ENCODE data around the gene GPS1.

Gene GPS1

DNA sequence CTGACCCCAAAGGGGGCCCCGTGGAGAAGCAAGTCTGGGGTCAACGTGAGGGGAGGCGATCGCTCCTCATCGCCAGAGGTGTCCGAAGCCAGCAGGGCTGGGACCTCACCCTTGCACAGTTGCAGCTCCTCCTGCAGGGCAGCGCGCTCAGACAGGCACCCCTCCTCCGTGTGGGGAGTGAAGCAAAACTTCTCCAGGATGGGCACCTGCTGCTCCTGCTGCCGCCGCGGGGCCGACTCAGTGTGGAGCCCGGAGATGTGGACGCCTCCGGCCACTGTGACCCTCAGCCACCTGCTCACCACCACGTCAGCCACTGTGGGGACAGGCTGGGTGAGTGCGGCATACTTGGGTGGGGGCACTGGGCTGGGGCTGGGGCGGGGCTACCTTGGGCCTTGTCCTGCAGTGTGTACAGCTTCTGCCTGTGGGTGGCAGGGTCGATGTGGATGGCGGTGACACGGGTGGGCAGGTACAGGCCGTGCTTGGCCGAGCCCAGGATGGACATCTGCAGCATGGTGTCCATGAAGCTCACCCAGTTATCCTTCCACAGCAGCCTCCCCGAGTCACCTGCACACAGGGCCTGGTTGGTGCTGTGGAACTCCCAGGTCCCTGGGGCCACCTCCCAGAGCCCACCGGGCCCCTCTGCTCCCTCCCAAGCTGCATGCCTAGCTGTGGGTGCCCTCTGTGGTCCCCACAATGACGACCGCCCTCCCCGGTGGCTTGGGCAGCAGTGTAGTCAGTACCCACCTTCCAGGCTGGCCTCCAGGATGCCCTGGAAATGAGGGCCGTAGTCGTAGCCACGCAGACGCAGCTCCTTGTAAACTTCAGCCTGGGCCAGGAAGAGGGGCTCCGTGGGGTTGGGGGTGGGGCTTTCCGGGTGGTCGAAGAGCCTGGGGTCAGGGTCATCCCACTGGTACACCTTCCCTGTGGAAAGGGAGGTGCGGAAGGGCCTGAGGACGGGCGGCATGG lies 35.5 kb downstream of the GPS1 start:
- Histone ChIP-seq H4K20me1 (ENCODE audit: low read depth, low read length) (no peaks in the 10 kb centered on the region), H3K36me3 (ENCODE audit: low read length) (no peaks in the 10 kb centered on the region), H3K4me2 (ENCODE audit: low read depth, low read length, poor library complexity, severe bottlenecking) (no peak overlapping the region), H3K27me3 (ENCODE audit: low read length) (no peaks in the 10 kb centered on the region), H3K9ac (ENCODE audit: low read length) (no peak overlapping the region), H3K9me3 (ENCODE audit: insufficient read depth, low read length) (no peaks in the 10 kb centered on the region), H3K27ac (ENCODE audit: low read depth, low read length) (no peak overlapping the region), H3K9me2 (replicated peaks; ENCODE audit: insufficient read depth, low read length) (no peaks in the 10 kb centered on the region), H3F3A (ENCODE audit: insufficient read depth) (no peaks in the 10 kb centered on the region), H3K79me2 (ENCODE audit: insufficient read depth, low read length) (no peaks in the 10 kb centered on the region), H3K4me3 (ENCODE audit: insufficient read depth, low read length, poor library complexity, severe bottlenecking) (no peak overlapping the region), H2AFZ (ENCODE audit: low read depth, low read length, severe bottlenecking) (no peak overlapping the region)
- TF ChIP-seq, protein P1, sequence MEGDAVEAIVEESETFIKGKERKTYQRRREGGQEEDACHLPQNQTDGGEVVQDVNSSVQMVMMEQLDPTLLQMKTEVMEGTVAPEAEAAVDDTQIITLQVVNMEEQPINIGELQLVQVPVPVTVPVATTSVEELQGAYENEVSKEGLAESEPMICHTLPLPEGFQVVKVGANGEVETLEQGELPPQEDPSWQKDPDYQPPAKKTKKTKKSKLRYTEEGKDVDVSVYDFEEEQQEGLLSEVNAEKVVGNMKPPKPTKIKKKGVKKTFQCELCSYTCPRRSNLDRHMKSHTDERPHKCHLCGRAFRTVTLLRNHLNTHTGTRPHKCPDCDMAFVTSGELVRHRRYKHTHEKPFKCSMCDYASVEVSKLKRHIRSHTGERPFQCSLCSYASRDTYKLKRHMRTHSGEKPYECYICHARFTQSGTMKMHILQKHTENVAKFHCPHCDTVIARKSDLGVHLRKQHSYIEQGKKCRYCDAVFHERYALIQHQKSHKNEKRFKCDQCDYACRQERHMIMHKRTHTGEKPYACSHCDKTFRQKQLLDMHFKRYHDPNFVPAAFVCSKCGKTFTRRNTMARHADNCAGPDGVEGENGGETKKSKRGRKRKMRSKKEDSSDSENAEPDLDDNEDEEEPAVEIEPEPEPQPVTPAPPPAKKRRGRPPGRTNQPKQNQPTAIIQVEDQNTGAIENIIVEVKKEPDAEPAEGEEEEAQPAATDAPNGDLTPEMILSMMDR (IDR thresholded peaks at IDR 0.05; ENCODE audit: insufficient read depth, low read length, poor library complexity, severe bottlenecking), result no peak
- no peak for TF ChIP-seq EZH2phosphoT487 (conservative IDR thresholded peaks at IDR 0.05; ENCODE audit: low read length)

DNA sequence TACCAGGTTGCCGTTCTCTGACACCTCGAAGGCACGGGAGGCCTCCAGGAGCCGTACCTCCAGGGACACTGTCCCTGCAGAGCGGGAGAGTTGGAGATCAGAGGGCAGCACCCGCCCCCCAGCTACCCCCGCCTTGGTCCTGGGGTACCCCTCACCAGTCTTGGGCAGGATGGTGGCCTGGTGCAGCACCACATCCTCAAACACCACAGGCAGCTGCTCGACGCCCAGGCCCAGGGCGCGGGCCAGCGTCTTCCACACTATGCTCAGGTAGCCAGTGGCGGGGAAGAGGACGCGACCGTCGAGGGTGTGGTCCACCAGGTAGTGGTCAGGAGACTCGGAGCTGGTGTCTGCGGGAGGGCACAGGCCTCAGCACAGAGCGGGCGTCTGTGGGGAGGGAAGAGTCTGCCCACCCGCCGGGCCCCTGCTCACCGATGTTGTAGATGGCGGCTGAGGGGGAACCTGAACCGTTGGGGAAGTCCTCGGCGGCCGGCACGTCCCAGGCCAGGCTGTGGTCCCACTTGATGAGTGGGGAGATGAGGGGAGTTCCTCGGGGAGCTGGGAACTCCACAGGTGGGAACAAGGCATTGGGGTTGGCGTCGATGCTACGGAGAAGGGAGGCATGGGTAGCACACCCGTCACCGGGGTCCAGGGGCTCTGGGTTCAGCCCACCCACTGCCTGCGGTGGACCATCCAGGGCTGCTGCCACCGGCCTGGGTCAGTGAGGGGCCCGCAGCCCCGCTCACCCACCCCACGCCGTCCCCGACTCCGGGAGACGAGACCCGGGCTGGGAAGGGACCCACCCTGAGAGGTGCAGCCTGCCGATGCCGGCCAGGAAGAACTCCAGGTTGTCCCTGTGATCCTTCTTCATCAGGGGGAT lies 36.5 kb downstream of the GPS1 start:
- Histone ChIP-seq H3K27me3 (ENCODE audit: low read length) (no peaks in the 10 kb centered on the region), H3K9me3 (ENCODE audit: insufficient read depth, low read length) (no peaks in the 10 kb centered on the region), H3K79me2 (ENCODE audit: insufficient read depth, low read length) (no peaks in the 10 kb centered on the region), H3K9ac (ENCODE audit: low read length) (no peak overlapping the region), H3K4me3 (ENCODE audit: insufficient read depth, low read length, poor library complexity, severe bottlenecking) (no peak overlapping the region), H3K36me3 (ENCODE audit: low read length) (no peaks in the 10 kb centered on the region), H3K9me2 (replicated peaks; ENCODE audit: insufficient read depth, low read length) (no peaks in the 10 kb centered on the region), H3K27ac (ENCODE audit: low read depth, low read length) (no peak overlapping the region), H4K20me1 (ENCODE audit: low read depth, low read length) (no peaks in the 10 kb centered on the region), H2AFZ (ENCODE audit: low read depth, low read length, severe bottlenecking) (no peak overlapping the region), H3K4me2 (ENCODE audit: low read depth, low read length, poor library complexity, severe bottlenecking) (no peak overlapping the region), H3F3A (ENCODE audit: insufficient read depth) (no peaks in the 10 kb centered on the region)
- TF ChIP-seq, protein P1 (IDR thresholded peaks at IDR 0.05; ENCODE audit: insufficient read depth, low read length, poor library complexity, severe bottlenecking), result no peak
- TF ChIP-seq EZH2phosphoT487 (conservative IDR thresholded peaks at IDR 0.05; ENCODE audit: low read length), result no peak

DNA sequence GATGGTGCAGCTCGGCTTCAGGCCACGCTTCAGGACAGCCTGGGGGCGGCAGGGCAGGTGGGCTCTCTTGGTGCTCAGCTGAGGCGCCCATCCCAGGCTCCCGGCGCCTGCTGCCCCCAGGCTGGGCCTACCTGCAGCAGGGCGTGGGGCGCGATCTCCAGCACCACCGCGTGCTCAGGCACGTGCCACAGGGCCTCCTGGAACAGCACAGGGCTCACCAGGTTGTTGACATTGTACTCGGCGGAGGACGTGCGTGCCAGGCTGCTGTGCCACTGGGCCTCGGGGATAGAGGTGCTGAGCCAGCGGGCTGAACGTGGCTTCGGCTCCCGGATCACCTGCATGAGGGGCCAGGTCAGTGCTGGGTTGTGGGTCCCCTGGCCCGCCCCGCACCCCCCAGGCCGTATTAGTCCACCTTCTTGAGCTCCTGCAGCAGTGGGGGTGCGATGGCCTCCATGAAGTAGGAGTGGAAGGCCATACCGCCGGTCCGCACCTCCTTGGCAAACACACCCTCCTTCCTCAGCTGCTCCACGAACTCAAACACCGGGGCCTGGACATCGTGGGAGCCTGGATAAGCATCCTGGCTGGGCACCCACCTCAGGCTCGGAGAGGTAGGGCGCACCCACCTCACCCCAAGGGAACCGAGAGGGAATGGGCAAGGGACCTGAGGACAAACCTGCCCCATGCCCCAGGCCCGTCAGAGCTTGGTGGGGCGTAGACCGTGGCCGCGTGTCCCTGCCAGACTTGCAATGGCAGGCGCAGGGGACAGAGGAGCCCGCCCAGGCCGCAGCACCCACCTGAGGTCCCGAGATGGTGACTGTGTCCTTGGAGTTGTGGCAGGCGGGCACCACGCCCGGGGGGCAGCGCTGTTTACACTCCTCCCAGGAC lies 37.4 kb downstream of the GPS1 start:
- no peaks in the 10 kb centered on the region for H3K79me2 ChIP-seq (ENCODE audit: insufficient read depth, low read length)
- no peak overlapping the region for H3K9ac ChIP-seq (ENCODE audit: low read length)
- no peak overlapping the region for H3K27ac ChIP-seq (ENCODE audit: low read depth, low read length)
- H3K9me2 ChIP-seq (replicated peaks; ENCODE audit: insufficient read depth, low read length), result no peaks in the 10 kb centered on the region
- no peaks in the 10 kb centered on the region for H4K20me1 ChIP-seq (ENCODE audit: low read depth, low read length)
- no peak for TF ChIP-seq EZH2phosphoT487 (conservative IDR thresholded peaks at IDR 0.05; ENCODE audit: low read length)
- TF ChIP-seq, protein P1 (IDR thresholded peaks at IDR 0.05; ENCODE audit: insufficient read depth, low read length, poor library complexity, severe bottlenecking), result no peak
- H2AFZ ChIP-seq (ENCODE audit: low read depth, low read length, severe bottlenecking), result no peak overlapping the region
- H3K4me2 ChIP-seq (ENCODE audit: low read depth, low read length, poor library complexity, severe bottlenecking), result no peak overlapping the region
- H3F3A ChIP-seq (ENCODE audit: insufficient read depth), result no peaks in the 10 kb centered on the region
- no peaks in the 10 kb centered on the region for H3K36me3 ChIP-seq (ENCODE audit: low read length)
- H3K27me3 ChIP-seq (ENCODE audit: low read length), result no peaks in the 10 kb centered on the region
- H3K4me3 ChIP-seq (ENCODE audit: insufficient read depth, low read length, poor library complexity, severe bottlenecking), result no peak overlapping the region
- H3K9me3 ChIP-seq (ENCODE audit: insufficient read depth, low read length), result no peaks in the 10 kb centered on the region
